NCI-H748 treated with DMSO at 0.1 percent for 48 hours (cell line): ENCODE measurements around the gene MBP.

Source experiments
- DNase-seq: peaks from one replicate; lab custom pipeline; 2025; lab: John Stamatoyannopoulos, UW

The MBP gene

DNA sequence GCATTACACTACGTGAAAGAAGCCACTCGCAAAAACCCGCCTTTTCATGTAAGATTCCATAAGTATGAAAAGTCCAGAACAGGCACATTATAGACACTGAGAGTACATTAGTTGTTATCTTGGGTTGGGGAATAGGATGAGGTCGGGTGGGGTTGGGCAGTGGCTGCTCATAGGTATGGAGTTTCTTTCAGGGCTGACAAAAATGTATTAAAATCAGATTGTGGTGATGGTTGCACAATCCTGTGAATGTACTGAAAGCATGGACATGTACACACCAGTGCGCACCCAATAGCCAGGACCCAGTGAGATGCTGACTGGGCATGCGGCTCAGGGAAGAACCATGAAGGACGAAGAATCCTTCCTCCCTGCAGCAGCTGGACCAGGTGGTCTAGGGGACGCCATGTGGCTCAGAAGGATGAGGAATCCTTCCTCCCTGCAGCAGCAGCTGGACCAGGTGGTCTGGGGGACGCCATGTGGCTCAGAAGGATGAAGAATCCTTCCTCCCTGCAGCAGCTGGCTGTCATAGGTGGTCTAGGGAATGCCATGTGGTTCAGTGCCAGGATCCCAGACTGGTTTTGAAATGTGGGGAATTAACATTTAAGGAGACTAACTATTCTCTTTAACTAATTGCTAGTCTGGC, 50.1 kb downstream of the MBP start:
- DNase-seq, result no peak

GRCh38 chr18:77081390-77081778, 51.2 kb downstream of the MBP start:
- DNase-seq, result no peak

- DNase-seq, result no peak
Observed at GRCh38 chr18:77079954-77080682, 52.5 kb downstream of the MBP start.

- no peak for DNase-seq
Observed at GRCh38 chr18:77079088-77079487, 53.5 kb downstream of the MBP start.

GRCh38 chr18:77078690-77079070, 53.9 kb downstream of the MBP start:
- DNase-seq, result no peak

GRCh38 chr18:77077941-77078689, 54.5 kb downstream of the MBP start:
- DNase-seq, result no peak

- no peak for DNase-seq
Observed at GRCh38 chr18:77077401-77077800, 55.2 kb downstream of the MBP start.

GRCh38 chr18:77076111-77076510, 56.5 kb downstream of the MBP start:
- DNase-seq, result no peak

DNA sequence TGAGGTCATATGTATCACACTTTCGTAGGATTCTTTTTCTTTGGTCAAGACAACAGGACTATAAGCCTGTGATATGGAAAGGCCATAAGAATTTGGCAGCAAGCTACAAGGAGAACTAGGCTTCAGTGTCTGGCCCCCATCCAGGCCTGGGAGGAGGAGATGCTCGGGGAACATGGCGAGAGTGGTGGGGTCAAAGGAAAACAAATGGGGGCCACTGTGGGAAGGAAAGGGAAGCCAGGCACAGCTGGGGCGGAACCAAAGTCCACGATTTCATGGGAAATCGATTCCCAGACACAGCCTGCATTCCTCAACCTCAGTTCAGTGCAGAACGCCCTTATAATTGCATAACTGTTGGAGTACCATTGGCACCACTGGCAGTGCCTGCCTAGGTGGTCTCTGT, 58.2 kb downstream of the MBP start:
- no peak for DNase-seq

GRCh38 chr18:77073336-77074093, 59.1 kb downstream of the MBP start:
- DNase-seq, result no peak

DNA sequence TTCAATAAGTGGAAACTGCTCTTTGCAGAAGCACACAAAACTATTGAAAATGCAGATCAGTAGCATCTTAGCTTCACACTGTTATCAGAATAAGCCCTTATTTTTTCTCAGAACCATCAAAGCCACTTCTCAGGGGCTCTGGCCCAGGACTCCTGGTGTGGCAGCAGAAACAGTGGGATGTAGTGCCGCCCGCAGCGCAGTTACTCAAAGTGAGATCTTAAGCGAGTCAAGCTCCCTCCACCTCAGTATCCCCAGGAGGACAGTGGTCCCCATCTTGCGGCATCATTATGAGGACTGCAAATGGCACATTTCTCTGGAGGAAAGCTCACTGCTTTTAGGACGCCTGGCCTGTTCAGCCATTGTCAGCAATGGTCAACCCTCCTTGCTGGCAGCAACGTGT, 60.0 kb downstream of the MBP start:
- DNase-seq, result no peak

DNA sequence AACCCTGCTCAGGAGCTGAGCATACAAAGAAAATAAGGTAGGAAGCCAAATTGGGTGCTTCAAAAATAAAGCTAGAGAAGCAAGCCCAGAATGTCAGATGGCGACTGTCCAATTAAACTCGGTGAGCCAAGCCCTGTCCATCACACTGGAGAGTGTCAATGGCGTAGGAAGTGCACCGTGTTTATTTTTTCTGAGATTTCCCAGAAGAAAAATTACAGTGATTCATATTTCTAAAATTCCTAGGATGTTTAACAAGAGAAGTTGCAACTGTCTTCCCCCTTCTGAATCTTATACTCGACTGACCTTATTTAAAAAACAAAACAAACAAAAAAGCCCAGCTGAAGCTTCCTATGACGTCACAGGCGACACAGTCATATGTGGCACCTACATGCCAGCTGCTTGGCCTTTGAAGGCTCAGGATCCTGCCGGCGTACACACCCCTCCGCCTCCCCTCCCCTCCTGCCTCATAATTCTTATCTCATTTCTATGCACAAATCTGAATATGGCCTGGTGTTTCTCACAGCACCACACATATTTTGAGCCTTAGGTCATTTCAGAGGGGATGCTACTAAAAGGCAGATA, 60.8 kb downstream of the MBP start:
- DNase-seq, result no peak

DNA sequence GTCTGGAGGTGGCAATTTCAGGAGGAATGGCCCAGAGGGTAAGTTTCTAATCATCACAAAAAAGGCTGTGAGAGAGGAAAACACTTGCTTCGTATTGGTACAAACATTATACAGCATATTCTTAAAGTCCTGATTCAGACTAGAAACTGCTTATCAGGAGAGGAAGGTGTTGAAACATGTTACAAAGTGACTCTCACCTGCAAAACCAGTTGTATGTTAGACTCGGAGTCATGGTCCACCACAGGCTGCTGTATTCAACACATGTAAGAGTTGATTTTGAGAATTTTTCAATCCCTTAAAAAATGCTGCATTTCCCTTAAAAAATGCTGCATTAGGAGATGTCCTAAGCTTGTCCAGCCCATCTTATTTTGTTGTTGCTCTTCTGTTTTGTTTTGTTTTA, 61.5 kb downstream of the MBP start:
- no peak for DNase-seq

DNA sequence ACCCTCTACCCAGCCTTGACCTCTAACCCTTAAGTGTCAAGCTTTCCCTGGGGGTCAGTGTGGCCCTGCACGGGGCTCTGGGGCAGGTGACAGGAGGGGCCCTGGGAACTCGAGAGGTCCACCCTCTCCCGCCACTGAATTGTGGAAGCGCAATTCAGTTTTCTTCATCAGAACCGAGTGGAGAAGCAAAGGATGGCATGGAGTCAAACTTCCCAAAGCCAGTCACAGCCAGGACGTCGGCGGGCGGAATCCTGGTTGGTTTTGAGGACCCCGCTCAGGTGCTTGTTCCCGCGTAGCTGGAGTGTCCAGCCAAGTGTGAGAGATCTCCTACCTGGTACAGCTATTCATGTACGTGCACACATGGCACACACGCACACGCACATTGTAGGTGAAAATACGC, 62.0 kb downstream of the MBP start:
- no peak for DNase-seq

GRCh38 chr18:77069931-77070330, 62.7 kb downstream of the MBP start:
- DNase-seq, result no peak

- no peak for DNase-seq
Observed at GRCh38 chr18:77069482-77069881, 63.1 kb downstream of the MBP start.

GRCh38 chr18:77068321-77069312, 64.0 kb downstream of the MBP start:
- no peak for DNase-seq

DNA sequence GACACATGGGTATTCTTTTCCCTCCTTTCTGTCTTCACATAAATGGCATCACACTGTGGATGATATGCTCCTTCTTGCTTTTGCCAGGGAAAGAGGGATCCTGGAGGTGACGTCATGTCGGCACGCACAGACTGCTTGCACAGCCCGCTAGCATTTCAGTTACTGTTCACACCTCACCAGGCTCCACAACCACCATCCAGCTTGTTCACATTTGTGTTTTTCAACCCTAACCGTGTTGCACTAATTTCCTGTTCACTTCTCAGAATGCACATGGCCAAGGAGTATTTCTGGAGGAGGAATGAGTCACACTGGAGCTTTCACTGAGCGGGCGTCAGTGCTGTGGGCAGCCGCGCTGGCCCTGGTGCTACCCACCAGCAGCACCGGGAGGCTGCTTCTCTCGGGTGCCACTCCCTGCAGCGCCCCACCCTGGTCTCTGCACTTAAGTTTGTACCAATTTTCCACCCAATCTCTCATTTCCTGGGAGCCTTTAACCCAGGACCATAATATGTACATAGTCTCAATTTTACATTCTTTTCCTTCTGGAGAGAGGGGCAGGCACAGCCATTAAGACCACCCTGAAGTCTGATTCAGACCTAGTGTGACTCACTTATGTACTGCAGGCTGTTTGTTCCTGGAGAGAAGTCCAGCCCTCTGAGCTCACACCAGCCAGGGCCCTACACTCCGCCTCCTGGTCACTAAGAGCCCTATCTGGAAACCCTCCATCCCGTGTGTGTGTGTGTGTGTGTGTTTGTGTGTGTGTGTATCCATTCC, 65.1 kb downstream of the MBP start:
- no peak for DNase-seq

GRCh38 chr18:77066689-77067088, 65.9 kb downstream of the MBP start:
- no peak for DNase-seq

- DNase-seq, result no peak
Observed at GRCh38 chr18:77066101-77066500, 66.5 kb downstream of the MBP start.
